GM12872 (cell line): ENCODE measurements around the gene PNPLA7.

Experiments used
- TF ChIP-seq, protein P1 (sequence below): IDR thresholded peaks from 3 replicates; pipeline ENCODE4 v1.5.1; 2011; ENCODE audit warnings: low read depth, mild to moderate bottlenecking, low read length, moderate library complexity; ENCODE audit not compliant: insufficient read depth

The PNPLA7 gene

DNA sequence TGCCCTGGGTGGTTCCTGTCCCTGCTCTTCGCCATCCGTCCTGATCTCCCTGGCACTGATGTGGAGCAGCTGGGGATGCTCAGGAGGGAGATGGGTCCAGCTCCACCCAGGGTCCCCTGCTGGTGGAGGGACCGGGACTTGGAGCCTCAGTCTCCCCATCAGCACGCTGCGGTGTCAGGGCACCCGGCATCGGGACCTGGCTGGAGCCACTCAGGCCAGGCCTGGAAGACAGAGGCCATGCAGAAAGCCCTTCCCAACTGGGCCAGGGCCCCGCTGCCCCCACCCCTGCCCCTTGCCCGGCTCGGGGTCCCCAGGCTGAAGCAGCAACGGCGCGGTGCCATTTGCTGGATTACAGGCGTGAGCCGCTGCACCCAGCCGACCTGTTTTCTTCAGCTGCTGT, 50.8 kb downstream of the PNPLA7 start:
- TF ChIP-seq, protein P1, sequence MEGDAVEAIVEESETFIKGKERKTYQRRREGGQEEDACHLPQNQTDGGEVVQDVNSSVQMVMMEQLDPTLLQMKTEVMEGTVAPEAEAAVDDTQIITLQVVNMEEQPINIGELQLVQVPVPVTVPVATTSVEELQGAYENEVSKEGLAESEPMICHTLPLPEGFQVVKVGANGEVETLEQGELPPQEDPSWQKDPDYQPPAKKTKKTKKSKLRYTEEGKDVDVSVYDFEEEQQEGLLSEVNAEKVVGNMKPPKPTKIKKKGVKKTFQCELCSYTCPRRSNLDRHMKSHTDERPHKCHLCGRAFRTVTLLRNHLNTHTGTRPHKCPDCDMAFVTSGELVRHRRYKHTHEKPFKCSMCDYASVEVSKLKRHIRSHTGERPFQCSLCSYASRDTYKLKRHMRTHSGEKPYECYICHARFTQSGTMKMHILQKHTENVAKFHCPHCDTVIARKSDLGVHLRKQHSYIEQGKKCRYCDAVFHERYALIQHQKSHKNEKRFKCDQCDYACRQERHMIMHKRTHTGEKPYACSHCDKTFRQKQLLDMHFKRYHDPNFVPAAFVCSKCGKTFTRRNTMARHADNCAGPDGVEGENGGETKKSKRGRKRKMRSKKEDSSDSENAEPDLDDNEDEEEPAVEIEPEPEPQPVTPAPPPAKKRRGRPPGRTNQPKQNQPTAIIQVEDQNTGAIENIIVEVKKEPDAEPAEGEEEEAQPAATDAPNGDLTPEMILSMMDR: no peak

DNA sequence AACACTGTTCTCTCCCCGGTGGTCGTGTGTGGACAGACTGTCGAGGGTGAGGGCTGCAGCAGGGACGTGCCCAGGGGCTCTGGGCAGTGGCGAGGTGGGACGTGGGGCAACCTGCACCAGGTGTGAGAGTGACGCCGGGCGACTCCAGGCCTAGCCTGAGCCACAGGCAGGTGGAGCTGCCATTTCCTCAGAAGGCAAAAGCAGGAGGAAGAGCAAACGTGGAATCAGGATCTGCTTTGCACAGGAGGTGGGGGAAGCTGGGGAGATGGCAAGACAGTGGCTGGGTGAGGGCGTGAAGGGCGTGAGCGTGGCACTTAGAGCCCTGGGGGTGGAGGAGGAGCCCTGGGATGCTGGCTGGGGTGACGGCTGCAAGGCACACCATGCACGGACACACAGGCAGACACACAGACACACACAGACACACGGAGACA, 51.5 kb downstream of the PNPLA7 start:
- TF ChIP-seq, protein P1: no peak

DNA sequence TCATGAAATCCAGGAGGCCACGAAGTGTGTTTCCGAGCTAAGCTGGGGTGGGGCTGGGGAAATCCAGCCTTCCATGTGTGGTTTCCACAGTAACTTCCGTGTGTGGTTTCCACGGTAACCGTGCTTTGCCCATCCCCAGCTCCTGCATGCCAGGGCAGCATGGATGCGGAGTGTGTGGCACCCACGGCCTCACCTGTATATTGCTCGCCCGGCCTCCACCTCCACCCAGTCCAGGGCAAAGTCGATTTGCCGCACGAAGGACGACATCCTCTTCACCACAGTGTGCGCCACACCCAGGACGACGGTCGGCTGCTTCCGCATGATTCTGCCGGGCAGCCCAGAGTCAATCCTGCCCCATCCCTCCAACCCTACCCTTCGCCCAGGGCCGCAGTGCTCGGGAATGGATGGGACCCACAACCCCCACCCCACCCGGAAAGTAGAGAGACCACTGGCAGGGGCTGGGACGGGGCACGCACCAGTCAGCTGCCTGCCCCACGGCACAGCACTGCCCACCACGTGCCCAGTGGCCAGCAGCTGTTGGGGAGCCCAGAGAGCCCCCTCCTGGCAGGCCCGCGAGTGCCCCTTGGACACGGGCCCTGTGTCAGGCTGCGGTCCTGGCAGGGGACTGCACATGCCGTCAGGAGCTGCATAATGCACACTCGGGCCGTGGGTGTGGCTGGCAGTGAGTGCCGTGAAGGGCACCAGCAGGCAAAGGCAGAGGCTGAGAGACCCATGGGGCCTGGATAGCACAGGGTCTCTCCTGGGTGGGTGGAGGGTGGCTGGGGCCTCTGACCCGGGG, 52.1 kb downstream of the PNPLA7 start:
- TF ChIP-seq, protein P1: no peak

DNA sequence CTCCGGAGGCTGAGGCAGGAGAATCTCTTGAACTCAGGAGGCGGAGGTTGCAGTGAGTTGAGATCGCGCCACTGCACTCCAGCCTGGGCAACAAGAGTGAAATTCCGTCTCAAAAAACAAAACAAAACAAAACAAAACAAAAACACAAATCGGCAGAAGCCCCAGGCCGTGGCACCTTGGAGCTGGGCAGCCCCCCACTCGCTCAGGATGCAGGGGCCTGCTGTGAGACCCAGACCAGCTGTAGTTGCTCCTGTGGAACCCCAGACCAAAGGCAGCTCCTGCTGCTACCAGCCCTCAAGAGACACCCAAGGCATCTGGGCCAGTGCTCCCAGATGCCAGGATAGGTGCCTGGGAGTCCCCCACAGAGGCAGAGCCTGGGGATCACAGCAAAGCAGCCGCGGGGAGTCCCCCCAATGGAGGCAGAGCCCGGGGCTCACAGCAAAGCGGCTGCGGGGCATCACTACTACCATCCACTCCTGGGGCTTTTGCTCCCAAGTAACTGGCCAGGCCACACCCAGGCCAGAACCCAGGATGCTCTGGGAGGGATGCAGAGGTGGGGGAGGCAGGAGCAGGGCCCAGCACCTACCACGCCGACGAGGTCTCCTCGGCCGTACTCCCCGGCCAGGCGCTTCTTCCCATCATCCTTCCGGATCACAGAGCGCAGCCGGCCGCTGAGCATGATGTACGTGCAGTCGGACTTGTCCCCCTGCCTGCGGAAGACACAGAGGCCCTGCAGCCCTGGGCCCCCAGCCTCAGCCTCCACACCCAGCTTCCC, 53.4 kb downstream of the PNPLA7 start:
- TF ChIP-seq, protein P1: no peak

DNA sequence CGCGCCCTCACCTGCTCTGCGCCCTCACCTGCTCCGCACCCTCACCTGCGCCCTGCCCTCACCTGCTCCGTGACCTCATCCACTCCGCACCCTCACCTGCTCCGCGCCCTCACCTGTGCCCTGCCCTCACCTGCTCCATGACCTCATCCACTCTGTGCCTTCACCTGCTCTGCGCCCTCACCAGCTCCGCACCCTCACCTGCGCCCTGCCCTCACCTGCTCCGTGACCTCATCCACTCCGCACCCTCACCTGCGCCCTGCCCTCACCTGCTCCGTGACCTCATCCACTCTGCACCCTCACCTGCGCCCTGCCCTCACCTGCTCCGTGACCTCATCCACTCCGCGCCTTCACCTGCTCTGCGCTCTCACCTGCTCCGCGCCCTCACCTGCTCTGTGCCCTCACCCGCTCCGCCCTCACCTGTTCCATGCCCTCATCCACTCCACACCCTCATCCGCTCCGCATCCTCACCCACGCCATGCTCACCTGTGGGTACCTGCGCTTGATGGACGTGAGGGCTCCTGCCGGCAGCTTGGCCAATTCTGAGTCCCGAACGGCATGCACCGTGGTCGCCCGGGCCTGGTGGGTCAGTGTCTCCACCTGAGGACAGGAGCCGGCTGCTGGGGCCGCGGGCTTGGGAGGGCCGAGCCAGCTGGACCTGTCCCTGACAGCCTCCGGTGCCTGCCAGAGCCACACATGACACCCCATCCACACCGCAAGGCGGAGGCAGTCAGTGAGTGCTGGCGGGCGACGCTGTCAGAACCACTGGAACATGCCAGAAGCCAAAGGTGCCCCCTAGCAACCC, 55.5 kb downstream of the PNPLA7 start:
- TF ChIP-seq, protein P1: no peak

DNA sequence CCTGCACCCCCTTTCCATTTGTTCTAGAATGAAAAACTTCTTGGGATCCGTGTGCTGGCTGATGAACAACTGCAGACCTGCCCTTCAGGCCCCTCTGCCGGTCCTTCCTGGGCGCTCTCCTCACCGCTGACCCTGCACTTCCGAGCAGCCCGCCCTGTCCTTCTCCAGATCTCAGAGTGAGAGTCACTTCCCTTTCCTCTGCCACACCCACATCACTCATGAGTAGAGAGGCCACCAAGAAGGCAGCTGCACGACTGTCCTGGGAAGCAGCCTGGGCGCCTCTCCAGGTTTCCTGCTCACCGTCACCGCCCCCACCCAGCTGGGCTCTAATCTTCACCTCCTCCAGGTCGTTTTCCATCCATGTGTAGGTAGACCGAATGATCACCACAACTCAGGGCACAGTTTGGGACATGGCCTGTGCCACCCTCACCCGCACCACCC, 56.1 kb downstream of the PNPLA7 start:
- TF ChIP-seq, protein P1: no peak

DNA sequence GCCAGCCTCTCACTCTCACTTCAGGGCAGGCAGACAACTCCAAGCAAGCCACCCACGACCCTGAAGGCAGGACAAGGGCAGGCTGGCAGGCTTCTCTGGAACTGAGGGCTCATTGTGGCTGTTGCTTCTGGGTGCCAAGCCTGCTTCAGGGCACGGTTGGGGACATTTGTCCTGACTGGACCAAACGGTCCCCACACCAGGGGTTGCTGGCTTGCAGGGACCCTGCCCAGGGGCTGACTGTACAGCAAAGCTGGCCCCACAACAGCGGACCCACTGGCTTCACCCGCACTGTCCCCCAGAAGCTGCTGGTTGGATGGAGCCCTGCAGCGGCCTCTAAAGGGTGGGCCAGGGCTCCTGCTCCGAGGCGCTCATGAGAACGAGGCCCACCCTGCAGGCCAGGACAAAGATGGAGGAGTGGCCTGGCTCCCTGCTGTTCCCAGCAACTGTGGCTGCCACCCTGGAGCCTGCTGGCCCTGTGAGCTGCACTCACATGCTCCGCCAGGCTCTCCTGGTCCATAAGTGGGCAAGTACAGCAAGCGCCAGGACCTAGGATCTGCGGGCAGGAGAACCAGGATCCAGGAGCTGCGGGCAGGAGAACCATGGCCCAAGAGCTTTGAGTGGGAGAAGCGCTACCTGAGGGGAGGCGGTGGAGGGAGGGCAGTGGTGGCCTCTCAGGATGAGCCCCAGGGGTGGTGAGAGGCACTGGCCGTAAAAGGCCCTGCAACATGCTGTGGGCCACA, 56.7 kb downstream of the PNPLA7 start:
- TF ChIP-seq, protein P1: no peak
